Measurements from ENCODE around the gene CAMSAP2.
"Not testable (repeated sequence)": the region's sequence is repeated elsewhere in the genome, so short reads cannot be mapped to it uniquely, and the experiment has no call there.

CAMSAP2 gene

DNA sequence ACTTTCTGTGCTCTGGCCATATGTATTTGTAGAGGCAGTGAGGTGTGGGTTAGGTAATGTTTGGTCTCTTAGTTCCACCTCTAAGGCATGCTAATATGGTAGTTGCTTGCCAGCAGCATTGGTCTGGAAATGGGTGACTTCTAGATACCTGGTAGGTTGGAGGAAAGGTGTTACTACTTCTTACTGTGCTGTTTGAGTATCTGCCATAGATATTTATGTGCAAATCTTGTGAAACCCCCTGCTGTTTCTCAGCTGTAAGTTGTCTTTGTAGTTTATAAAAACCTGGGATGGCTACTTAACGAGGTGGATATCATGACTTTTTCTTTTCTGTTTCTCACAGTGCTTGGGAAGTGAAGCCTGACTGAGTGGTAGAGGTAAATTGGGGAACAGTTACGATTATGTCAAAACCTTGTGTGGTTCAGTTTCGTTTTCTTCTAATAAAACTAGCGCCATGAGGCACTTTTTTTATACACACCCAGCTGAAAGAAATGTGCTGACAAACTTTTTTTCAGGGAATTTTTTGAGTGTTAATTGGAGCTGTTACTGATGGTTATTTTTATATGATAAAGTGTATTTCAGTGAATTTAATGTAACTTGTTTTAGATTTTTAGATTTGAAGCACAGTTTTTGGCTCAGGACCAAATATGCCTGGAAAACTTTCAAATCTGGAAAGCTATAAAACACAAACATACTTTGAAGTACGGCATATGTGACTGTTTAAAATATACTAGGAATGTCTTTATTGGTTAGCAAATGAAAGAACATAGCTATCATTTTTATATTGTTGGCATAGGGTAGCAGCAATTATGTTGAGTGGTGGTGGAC, 42.1 kb downstream of the CAMSAP2 start:
- DNase-seq (ENCODE audit: extremely low read depth in 1 of 2, low read depth in 1 of 2), result no peak

DNA sequence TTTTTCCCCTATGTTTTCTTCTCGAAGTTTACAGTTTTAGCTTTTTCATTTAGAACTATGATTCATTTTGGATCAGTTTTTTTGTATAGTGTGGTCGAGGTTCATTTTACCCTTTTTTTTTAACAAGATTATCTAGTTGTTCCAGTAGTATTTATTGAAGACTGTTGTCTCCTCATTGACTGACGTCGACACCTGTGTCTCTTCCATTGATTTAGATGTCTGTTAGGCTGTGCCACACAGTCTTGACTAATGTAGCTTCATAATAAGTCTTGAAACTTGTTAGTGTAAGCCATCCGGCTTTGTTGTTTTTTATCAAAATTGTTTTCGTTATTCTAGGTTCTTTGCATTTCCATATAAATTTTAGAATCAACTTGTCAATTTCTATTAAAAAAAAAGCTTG, 45.2 kb downstream of the CAMSAP2 start:
- no peak for DNase-seq (ENCODE audit: extremely low read depth in 1 of 2, low read depth in 1 of 2)

DNA sequence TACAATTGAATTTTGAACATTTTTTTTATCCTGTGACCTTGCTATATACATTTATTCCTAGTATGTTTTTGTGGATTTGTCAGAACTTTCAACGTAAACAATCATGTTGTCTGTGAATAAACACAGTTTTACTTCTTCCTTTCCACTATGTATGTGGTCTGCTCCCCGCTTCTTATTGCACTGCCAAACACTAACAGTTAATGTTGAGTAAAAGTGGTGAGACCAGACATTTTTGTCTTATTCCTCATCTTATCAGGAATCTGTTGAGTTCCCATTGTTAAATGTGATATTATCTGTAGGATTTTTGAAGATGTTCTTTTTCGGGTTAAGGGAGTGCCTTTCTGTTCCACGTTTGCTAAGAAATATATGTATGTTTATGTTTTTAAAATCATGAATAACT, 45.9 kb downstream of the CAMSAP2 start:
- no peak for DNase-seq (ENCODE audit: extremely low read depth in 1 of 2, low read depth in 1 of 2)

DNA sequence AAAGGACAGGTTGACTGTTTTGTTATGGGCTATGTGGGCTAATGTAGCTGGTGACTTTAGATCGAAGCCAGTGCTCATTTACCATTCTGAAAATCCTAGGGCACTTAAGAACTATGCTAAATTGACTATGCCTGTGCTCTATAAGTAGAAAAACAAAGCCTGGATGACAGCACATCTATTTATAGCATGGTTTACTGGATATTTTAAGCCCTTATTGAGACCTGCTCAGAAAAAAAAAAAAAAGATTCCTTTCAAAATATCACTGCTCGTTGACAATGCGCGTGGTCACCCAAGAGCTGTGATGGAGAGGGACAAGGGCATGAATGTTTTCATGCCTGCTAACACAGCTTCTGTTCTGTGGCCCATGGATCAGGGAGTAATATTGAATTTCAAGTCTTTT, 48.1 kb downstream of the CAMSAP2 start:
- no peak for DNase-seq (ENCODE audit: extremely low read depth in 1 of 2, low read depth in 1 of 2)

DNA sequence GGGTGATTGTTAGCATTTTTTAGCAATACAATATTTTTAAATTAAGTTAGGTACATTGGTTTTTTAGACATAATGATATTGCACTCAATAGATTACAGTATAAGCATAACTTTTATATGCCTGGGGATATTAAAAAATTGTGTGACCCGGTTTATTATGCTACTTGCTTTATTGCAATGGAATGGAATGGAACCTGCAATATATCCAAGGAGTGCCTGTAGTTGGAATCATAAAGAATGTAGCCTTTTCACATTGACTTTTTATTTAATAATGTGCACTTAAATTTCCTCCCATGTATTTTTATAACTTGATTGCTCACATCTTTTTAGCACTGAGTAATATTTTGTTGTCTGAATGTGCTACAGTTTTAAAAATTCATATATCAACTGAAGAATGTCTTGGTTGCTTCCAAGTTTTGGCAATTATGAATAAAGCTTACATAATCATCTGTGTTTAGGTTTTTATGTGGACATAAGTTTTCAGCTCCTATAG, 49.2 kb downstream of the CAMSAP2 start:
- no peak for DNase-seq (ENCODE audit: extremely low read depth in 1 of 2, low read depth in 1 of 2)

DNA sequence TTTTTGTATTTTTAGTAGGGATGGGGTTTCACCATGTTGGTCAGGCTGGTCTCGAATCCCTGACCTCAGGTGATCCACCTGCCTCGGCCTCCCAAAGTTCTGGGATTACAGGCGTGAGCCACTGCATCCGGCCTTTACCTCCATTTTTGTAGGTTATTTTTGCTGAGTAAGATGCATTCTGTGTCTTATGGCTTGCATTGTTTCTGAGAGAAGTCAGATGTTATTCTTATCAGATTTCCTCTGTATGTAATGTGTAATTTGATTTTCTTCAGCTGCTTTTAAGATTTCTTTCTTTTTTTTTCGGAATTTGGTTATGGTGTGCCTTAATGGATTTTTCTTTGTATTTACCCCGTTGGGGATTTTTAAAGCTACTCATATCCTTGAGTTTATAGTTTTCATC, 52.3 kb downstream of the CAMSAP2 start:
- DNase-seq (ENCODE audit: extremely low read depth in 1 of 2, low read depth in 1 of 2), result not testable (repeated sequence)

DNA sequence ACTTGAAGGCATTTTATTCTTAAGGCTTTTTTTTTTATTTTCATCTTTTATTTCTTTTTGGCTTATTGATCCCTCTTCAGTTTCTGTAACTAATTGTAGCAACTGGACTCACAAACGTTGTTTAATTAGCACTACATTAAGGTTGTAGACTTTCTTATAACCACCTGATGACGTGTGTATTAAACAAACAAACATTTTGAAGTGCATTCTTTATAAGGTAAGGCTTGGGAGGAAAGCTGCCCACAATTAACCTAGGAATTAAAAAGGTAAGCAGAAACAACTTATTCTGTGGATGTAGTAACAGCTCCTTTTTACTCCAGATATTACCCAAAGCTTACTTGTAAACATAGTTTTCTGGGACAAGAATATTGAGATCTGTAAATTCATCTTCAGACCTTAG, 55.0 kb downstream of the CAMSAP2 start:
- no peak for DNase-seq (ENCODE audit: extremely low read depth in 1 of 2, low read depth in 1 of 2)

DNA sequence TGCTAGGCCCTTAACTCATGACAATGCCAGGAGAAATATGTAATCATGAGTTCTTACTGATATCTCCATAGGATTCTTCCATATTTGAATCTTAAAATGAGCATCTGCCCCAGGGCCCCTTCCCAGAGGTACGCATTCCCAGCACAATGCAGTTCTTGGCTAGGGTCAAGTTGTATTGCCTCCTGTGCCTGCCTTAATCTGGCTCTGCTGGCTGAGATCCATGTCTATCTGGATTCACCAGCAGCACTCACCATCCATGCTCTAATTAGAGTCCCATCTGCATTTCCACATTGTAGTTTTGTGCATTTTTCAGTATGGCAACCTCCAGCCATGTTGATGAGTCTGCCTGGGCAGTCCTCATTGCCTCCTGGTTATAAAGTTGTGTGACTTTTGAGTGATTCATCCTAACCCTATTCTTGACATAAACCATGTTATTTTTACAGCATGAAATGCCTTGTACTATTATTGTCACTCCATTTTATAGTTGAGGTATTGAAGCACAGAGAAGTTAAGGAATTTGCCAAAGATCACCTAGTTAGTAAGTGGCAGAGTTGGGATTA, 55.9 kb downstream of the CAMSAP2 start:
- DNase-seq (ENCODE audit: extremely low read depth in 1 of 2, low read depth in 1 of 2), result no peak

DNA sequence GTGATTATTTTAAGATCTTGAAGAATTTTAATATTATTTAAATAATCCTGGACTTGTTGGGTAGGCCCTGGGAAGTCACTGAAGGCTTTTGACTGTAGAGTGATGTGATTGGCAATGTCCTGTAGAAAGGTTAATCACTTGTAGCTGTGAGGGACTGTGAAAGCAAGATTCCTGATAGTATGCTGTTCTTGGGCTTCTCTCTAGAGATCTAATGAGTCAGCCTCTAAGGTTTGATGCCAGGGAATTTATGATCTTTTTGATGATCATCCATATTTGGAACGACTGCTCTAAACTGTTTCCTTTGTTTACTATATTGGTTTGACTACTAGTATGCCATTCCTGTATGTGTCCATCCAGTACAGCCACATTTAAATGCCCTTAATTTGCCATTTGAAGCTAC, 56.5 kb downstream of the CAMSAP2 start:
- no peak for DNase-seq (ENCODE audit: extremely low read depth in 1 of 2, low read depth in 1 of 2)

DNA sequence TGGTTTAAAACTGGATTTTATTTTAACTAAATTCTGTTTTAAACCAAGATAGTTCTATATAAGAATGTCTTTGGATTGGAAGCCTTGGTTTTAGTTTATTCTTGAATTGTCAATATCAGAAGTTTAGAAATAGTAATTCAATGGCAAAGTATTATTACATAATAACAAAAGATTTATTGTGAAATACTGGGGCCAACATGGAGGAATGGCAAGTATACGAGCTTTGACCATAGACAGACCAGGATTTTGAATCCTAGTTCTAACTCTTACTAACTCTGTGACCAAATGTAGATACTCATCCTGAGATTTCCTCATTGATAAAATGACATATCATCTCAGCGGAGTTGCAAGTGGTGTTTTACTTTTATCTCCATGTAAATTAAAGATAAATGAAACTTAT, 63.3 kb downstream of the CAMSAP2 start:
- DNase-seq (ENCODE audit: extremely low read depth in 1 of 2, low read depth in 1 of 2), result no peak

DNA sequence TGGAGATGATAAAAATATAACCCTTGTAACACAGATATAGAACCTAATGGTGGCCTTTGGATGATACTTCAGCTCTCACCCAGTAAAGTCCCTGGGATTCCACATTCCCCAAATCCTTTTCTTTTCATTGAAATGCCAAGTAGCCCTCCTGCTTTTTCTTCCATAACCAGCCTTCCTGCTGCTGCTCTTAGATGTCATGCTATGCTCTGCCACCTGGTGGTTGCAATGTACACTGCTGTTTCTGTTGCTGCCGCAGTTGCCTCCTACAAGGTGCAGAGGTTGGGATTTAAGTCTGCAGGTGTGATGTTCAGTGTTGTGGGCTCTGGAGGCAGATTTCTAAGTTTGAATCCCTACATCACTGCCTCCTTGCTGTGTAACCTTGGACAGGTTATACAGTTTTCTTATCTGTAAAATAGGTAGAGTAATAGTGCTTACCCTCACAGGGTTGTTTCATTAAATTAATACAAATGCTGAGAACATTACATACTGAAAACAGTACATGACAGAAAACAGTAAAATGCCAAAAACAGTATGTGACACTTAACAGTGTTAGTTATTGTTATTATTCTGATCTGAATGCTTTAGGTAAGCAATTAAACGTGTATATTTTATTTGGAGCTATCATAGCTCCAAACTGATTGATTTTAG, 64.3 kb downstream of the CAMSAP2 start:
- peak; percentile 44 to 49 for DNase-seq (ENCODE audit: extremely low read depth in 1 of 2, low read depth in 1 of 2)

DNA sequence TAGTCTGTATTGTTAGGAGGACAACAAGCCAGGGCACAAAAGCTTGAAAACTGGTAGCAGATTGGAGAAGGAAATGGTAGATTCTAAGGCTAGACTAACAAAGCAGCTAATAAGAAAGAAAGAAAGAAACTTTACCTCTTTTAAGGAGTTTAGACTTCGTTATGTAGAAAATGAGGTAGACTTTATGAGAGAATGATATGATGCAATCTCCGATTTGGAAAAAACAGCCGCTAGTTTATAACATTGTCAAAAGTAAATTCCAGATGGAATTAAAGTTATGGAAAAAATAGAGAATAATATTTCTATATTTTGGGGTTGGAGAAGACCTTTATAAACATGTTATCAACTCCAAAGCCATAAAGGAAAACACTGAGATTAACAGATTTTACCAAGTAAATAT, 67.0 kb downstream of the CAMSAP2 start:
- no peak for DNase-seq (ENCODE audit: extremely low read depth in 1 of 2, low read depth in 1 of 2)

DNA sequence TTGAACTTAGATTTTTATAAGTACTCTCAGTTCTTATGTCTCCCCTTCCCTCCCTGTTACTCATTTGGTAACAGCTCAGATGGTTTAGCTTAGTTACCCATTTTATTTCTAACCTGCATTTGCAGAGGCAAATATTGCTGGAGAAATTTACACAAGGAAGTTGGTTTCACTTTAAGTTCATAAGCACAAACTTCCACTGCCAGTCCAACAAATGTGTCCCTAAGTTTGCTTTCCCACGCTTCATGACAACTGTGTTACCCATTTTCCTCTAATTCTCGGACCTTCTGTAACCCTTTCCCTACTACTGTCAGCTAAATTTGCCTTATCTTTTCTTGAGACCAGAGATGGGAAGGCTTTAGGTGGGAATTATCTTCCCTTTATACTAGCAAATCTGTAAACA, 70.2 kb downstream of the CAMSAP2 start:
- no peak for DNase-seq (ENCODE audit: extremely low read depth in 1 of 2, low read depth in 1 of 2)

DNA sequence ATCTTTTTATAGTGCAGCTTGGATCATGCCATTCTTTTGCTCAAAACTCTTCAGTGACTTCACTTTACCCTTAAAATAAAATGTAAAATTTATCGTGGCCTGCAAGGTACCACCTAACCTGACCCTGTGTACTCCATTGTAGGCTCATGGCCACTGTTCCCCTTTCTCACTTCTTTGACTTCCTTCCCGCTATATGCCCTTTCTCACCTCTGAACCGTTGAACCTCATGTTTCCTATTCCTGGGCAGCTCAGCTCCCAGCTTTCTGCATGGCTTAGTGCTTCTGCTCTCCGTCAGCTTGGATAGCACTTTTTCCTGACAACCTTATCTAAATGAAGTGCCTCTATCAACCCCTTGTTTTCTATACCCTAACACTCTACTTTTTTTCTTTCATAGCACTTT, 73.0 kb downstream of the CAMSAP2 start:
- no peak for DNase-seq (ENCODE audit: extremely low read depth in 1 of 2, low read depth in 1 of 2)

DNA sequence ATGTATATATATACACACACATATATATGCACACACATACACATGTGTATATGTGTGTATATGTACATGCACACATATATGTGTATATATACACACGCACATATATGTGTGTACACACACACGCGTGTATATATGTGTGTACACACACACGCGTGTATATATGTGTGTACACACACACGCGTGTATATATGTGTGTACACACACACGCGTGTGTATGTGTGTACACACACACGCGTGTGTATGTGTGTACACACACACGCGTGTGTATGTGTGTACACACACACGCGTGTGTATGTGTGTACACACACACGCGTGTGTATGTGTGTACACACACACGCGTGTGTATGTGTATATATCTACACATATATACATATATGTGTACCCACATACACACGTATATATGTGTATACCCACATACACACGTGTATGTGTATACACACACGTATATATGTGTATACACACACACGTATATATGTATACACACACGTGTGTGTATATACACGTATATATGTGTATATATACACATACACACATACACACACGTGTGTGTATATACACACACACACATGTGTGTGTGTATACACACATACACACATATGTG, 78.0 kb downstream of the CAMSAP2 start:
- DNase-seq (ENCODE audit: extremely low read depth in 1 of 2, low read depth in 1 of 2), result not testable (repeated sequence)

DNA sequence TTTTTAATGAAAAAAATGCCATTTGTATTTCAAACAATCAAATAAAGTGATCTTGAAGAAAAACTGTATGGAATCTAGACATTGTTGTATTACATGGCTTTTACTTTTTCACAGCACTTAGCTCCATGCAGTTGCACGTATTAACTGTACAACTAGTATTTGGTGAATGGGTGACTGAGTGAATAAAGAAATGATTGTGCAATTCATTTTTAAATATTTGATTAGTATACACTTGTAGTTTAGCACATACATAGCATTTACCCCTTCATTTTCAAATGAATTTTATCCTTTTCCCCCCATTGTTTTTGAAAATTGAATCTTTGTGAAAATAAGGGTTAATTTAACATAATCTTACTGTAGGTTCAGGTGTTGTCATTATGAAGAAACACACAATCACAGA, 79.6 kb downstream of the CAMSAP2 start:
- no peak for DNase-seq (ENCODE audit: extremely low read depth in 1 of 2, low read depth in 1 of 2)

DNA sequence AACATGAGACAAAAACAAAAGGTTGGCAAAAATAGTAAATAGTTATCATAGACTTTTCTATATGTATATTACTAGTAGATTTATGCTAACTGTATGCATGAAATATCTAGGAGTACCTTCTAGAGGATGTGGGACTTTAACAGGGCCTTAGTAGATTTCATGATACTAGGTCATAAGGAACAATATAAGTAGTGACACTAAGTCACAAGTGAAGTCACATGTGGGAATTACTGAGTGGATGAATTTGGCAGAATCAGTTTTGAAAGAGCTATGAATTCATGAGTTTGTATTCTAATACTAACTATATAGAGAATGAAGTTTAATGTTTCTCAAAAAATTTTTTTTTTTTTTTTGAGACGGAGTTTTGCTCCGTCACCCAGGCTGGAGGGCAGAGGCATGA, 81.0 kb downstream of the CAMSAP2 start:
- no peak for DNase-seq (ENCODE audit: extremely low read depth in 1 of 2, low read depth in 1 of 2)

DNA sequence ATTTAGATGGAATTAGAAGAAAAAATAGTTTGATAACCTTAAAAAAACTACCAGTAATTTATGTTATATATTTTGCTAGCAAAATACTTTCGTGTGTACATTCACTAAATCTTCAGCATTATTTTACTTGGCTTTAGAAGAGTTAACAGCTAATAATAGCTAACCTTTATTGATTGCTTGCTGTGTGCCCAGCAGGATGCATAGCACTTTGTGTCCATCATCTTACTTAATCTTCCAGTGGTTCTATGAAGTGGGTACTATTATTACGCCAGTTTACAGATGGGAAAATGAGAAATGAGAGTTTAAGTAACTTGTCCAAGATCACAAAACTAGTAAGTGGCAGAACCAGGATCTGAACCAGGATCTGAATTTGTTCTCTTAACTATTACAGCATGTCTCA, 92.4 kb downstream of the CAMSAP2 start:
- DNase-seq (ENCODE audit: extremely low read depth in 1 of 2, low read depth in 1 of 2), result no peak

DNA sequence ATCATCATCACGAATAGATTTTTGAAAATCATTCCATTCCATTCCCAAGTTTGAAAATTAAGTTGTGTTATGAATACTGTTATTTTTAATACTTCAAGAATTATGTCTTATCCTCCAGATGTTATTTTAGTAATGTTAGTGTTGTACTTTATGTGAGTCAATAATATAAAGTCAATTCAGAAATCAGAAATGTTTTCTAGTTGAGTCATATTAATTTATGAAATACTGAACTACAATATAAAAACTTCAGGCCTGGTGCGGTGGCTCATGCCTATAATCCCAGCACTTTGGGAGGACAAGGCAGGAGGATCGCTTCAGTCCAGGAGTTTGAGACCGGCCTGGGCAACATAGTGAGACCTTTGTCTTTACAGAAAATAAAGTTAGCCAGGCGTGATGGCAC, 95.7 kb downstream of the CAMSAP2 start:
- no peak for DNase-seq (ENCODE audit: extremely low read depth in 1 of 2, low read depth in 1 of 2)

DNA sequence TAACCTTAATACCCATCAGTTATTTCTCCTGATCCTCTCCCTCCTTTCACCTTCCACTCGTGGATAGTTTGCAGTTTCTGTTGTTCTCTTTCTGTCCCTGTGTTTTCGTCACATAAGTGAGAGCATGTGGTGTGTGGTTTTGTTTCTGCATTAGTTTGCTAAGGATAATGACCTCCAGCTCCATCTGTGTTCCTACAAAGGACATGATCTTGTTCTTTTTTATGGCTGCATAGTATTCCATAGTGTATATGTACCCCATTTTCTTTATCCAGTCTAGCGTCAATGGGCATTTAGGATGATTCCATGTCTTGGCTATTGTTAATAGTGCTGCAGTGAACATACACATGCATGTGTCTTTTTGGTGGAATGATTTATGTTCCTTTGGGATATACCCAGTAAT, 97.5 kb downstream of the CAMSAP2 start:
- DNase-seq (ENCODE audit: extremely low read depth in 1 of 2, low read depth in 1 of 2), result no peak

DNA sequence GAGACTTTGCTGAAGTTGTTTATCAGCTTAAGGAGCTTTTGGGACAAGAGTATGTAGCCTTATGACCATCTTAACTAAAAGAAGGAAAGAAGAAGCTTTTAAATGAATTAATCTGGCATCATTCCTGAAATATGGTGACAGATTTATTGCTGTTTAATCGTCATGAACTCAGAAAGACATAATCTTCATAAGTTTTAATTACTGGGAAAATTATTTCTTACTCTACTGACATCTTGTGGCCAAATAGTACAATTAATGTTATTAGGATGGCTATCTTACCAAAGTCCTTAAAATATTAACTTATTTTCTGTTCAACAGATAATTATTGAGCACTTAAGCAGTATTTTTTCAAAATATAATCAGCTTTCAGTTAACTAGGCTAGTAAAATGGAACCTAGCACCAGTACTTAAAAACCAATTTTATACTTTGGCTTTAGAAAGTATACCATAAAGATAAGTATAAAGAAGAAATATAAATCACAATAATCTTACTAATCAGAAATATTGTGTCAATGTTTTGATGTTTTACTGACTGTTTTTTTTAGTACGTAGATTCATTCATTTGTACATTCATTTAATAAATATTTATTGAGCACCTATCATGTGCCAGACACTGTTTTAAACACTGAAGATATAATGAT, 99.4 kb downstream of the CAMSAP2 start:
- DNase-seq (ENCODE audit: extremely low read depth in 1 of 2, low read depth in 1 of 2), result no peak
